GM23248 (cell line): Measurements from ENCODE around the gene DACH1.

Source experiments
- EZH2 ChIP-seq: fragments of 200-600 bp; sonication (generic); IDR thresholded peaks from 2 replicates; pipeline ENCODE4 v1.6.1; 2018; ENCODE audit warnings: antibody characterized with exemption, mild to moderate bottlenecking; ENCODE audit not compliant: insufficient read depth, poor library complexity, severe bottlenecking
- EZH2phosphoT487 ChIP-seq: fragments of 200-600 bp; sonication (generic); IDR thresholded peaks from 2 replicates; pipeline ENCODE4 v1.6.1; 2018; ENCODE audit warnings: antibody characterized with exemption, moderate library complexity, mild to moderate bottlenecking, low read depth; ENCODE audit not compliant: insufficient read depth

- no peak for TF ChIP-seq EZH2phosphoT487
- TF ChIP-seq EZH2, result no peak
Measured at GRCh38 chr13:71477735-71478134, 389.3 kb downstream of the DACH1 start.
